Activated CD4-positive, alpha-beta T cell treated with anti-CD3 and anti-CD28 coated beads, Interleukin-2, Interleukin-4, amounts not matched to agents 100 ng/mL and 50 ng/mL, durations not matched to agents 16 hours and 8 hours (primary cell): ENCODE results near the gene MUC13.

ENCODE experiments used
- DNase-seq: peaks from one replicate; pipeline ENCODE4 v3.0.0-alpha.2; 2020; ENCODE audit warnings: low spot score

Gene MUC13

GRCh38 chr3:124942613-124943012, 8.1 kb upstream of the MUC13 start:
- no peak for DNase-seq

GRCh38 chr3:124941771-124942170, 7.2 kb upstream of the MUC13 start:
- DNase-seq, result no peak

- no peak for DNase-seq
Measured at GRCh38 chr3:124939661-124940060, 5.1 kb upstream of the MUC13 start.

- DNase-seq, result no peak
Measured at GRCh38 chr3:124938896-124939295, 4.3 kb upstream of the MUC13 start.

- no peak for DNase-seq
Measured at GRCh38 chr3:124937049-124937448, 2.5 kb upstream of the MUC13 start.

- DNase-seq, result no peak
Measured at GRCh38 chr3:124935794-124936542, 1.4 kb upstream of the MUC13 start.

GRCh38 chr3:124935264-124935663, 713 bp upstream of the MUC13 start:
- DNase-seq, result no peak

GRCh38 chr3:124928333-124929202, 6.0 kb downstream of the MUC13 start:
- DNase-seq, result peak; percentile 58

GRCh38 chr3:124927574-124928045, 6.9 kb downstream of the MUC13 start:
- DNase-seq, result no peak

GRCh38 chr3:124926426-124927101, 8.0 kb downstream of the MUC13 start:
- DNase-seq, result no peak

GRCh38 chr3:124924741-124925140, 9.8 kb downstream of the MUC13 start:
- no peak for DNase-seq

GRCh38 chr3:124923833-124924232, 10.7 kb downstream of the MUC13 start:
- DNase-seq, result no peak

GRCh38 chr3:124920718-124921117, 13.8 kb downstream of the MUC13 start:
- DNase-seq, result no peak

GRCh38 chr3:124919756-124920155, 14.8 kb downstream of the MUC13 start:
- no peak for DNase-seq

GRCh38 chr3:124918524-124918923, 16.0 kb downstream of the MUC13 start:
- no peak for DNase-seq

- DNase-seq, result no peak
Measured at GRCh38 chr3:124916837-124917409, 17.6 kb downstream of the MUC13 start.

GRCh38 chr3:124915254-124915653, 19.3 kb downstream of the MUC13 start:
- no peak for DNase-seq

- no peak for DNase-seq
Measured at GRCh38 chr3:124907957-124908356, 26.6 kb downstream of the MUC13 start.

- DNase-seq, result no peak
Measured at GRCh38 chr3:124904835-124905492, 29.6 kb downstream of the MUC13 start.

- DNase-seq, result no peak
Measured at GRCh38 chr3:124903896-124904834, 30.4 kb downstream of the MUC13 start.
